Upper lobe of left lung (tissue), 4 donors: ENCODE results near the gene PLOD1.

ENCODE experiments used
- EP300 ChIP-seq, 4 donors: sonication (generic); formaldehyde crosslinking; IDR thresholded peaks; one replicate each; pipeline ENCODE4 v1.5.1; 2017; ENCODE audit warnings: antibody characterized with exemption in 4 of 4, control low read depth in 2 of 4
- POLR2A ChIP-seq, 4 donors: fragments of 450-650 bp; IDR thresholded peaks; one replicate each; pipeline ENCODE4 v1.5.1; 2016 to 2017; ENCODE audit warnings: antibody characterized with exemption in 4 of 4, mild to moderate bottlenecking in 2 of 4
- TF ChIP-seq, protein P1 (sequence below), 6 experiments: fragments of 450-650 bp in 4 of 6; fragments of 200-600 bp in 2 of 6; sonication (generic) in 2 of 6; IDR thresholded peaks; one replicate each; pipeline ENCODE4 v1.5.1; 2016 to 2019; ENCODE audit warnings: antibody characterized with exemption in 6 of 6

DNA sequence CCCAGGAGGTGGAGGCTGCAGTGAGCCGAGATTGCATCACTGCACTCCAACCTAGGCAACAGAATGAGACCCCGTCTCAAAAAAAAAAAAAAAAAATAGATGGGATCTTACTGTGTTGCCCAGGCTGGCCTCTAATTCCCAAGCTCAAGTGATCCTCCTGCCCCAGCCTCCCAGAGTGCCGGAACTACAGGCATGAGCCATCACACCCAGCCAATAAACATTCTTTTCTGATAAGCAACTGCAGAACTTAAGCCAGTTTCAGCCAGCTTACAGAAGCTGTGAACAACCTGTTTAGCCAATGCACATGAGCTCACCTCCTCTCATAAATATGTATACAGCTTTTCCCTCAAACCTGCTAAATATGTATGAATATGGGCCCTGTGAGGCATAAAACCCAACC lies 81.7 kb downstream of the PLOD1 start:
- TF ChIP-seq, protein P1, sequence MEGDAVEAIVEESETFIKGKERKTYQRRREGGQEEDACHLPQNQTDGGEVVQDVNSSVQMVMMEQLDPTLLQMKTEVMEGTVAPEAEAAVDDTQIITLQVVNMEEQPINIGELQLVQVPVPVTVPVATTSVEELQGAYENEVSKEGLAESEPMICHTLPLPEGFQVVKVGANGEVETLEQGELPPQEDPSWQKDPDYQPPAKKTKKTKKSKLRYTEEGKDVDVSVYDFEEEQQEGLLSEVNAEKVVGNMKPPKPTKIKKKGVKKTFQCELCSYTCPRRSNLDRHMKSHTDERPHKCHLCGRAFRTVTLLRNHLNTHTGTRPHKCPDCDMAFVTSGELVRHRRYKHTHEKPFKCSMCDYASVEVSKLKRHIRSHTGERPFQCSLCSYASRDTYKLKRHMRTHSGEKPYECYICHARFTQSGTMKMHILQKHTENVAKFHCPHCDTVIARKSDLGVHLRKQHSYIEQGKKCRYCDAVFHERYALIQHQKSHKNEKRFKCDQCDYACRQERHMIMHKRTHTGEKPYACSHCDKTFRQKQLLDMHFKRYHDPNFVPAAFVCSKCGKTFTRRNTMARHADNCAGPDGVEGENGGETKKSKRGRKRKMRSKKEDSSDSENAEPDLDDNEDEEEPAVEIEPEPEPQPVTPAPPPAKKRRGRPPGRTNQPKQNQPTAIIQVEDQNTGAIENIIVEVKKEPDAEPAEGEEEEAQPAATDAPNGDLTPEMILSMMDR (IDR thresholded peaks at IDR 0.05): no peak
- TF ChIP-seq EP300 (IDR thresholded peaks at IDR 0.05) (no peak), POLR2A (IDR thresholded peaks at IDR 0.05) (no peak)
